Erythroblast (primary cell): ENCODE data around the gene STARD10.

Experiments used
- DNase-seq, 2 experiments: peaks; one replicate each; lab custom pipeline; 2025; lab: John Stamatoyannopoulos, UW
- GATA1 ChIP-seq: IDR thresholded peaks from 2 replicates; pipeline ENCODE4 v1.6.1; 2011; ENCODE audit warnings: low read depth, mild to moderate bottlenecking, control low read depth, low read length, moderate library complexity
- POLR2A ChIP-seq: IDR thresholded peaks from 2 replicates; pipeline ENCODE4 v1.6.1; 2011; ENCODE audit warnings: mild to moderate bottlenecking, low read length

The STARD10 gene

DNA sequence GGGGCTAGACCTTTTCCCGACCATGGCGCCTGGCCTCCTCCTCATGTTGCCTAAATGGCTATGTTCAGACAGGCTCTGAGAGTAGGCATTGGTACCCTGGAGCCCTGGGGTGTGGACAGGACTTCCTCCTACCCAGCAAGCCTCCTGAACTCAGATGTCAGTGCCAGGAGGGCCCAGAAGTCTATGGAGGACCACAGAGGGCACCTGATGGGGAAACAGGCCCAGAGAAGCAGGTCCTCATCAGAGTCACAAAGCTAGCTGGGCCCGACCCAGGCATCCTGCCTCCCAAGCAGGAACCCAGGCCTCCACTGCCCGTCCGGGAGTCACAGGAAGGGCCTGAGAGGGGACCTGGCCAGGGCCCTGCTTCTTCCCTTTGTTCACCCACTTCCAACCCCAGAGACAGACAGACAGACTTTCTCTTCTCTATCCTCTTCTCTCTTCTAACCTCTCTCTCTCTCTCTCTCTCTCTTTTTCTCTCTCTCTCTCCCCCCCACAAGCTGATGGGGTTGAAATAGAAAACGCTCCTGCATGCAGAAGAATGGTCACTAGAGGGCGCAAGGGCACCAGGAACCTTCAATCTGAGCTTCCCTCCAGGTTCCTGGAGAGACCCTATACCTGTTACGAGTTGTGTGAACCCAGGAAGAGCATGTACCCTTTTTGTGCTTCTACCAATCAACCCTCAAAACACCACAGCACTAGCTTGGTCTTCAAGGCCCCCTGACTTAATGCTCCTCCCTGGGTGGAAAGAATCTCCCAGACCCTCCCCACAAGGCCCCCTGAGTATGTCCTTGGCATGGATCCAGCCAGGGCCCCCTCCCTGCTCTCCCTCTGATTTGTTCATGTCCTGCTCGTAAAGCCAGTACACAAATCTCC, 68.8 kb downstream of the STARD10 start:
- peak; percentile 81 to 88 for DNase-seq
- TF ChIP-seq GATA1, result no peak
- TF ChIP-seq POLR2A, result no peak

DNA sequence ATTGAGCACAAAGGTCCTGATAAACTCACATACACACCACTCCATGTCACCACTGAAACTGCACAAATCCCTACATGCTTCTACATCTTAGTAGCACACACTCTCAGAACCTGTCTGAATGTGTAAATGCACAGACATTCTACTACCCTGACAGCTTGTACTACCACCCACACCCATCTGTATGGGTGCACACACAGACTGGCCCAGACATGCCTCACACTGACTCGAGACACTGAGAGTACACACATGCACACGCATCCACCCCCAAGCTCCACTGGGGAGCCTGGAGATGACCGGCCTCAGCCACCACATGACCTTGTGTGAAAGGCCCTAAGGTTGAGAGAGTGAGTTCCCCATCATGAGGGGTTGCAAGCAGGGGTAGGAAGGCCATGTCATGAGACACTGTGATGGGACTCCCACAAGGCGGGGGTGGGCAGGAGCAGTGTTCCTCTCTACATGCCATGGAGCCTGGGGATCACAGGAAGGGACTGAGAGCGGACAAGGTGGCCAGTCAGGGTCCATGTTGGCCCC, 69.8 kb downstream of the STARD10 start:
- TF ChIP-seq POLR2A (no peak), GATA1 (no peak)
- no peak for DNase-seq

DNA sequence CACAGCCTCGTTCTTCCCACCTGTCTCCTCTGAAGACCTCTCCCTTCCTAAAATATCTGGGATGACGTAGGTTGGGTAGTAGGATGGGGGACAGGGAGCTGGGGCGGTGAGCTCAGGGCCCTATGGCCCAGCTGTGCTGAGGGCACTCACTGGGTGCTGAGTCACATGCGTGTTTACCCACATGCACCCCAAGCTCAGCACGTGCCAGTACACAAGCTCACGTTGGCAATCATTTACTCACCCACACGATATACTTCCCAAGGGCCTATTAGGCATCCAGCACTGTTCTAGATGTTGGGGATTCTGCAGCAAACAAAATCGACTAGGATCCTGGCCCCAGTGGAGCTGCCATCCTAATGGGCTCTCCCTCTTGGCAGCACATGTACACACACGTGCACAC, 70.3 kb downstream of the STARD10 start:
- TF ChIP-seq GATA1 (no peak), POLR2A (no peak)
- DNase-seq, result no peak

DNA sequence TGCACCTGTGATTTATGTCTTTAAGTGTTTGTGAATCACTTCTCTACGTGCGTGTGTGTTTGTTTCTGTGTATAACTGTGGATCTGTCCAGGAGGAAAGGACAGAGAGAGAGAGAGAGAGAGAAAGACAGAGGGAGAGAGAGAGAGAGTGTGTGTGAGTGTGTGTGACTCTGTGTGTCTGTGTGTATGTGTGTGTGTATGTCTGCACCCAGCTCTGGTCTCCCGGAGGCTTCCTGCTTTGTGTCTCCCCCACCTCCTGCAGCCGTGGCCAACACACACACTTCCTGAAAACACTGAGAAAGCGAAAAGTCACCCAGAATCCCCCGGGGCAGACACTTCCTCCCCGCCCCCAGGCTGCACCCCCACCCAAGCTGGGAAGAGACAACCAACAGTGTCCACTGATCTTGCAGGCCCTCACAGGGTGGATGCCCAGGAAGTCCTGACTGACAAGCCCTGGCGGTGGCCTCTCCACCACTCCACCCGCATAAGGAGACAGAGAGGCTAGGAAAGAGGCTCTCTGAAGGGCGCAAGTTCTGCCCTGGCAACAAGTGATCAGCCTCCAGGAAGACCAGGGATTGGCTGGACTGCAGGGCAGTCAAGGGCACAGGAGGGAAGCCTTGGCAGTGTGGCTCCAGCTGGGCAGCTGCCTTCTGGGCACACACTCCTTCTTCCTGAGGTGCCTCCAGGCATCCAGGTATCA, 71.6 kb downstream of the STARD10 start:
- DNase-seq, result peak; percentile 90 to 93
- peak; percentile 79 for TF ChIP-seq POLR2A
- TF ChIP-seq GATA1, result no peak

DNA sequence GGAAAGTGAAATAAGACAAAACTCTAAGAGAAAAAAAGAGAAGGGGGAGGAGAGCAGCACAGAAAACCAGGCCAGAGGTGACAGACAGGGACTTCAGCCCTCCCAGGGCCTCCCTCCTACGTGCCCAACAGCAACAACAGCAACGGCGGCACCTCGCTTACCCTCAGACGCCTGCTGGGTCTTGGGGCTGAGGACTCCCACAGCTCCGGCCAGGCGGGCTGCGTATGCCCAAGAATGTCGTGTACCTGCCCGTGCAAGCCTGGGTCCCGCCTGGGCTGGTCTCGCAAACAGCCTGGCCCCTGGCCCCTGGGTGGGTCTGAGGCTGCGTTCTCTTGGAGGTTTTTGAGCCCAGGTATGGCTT, 72.2 kb downstream of the STARD10 start:
- DNase-seq, result peak; percentile 58 to 70
- TF ChIP-seq GATA1 (no peak), POLR2A (no peak)

DNA sequence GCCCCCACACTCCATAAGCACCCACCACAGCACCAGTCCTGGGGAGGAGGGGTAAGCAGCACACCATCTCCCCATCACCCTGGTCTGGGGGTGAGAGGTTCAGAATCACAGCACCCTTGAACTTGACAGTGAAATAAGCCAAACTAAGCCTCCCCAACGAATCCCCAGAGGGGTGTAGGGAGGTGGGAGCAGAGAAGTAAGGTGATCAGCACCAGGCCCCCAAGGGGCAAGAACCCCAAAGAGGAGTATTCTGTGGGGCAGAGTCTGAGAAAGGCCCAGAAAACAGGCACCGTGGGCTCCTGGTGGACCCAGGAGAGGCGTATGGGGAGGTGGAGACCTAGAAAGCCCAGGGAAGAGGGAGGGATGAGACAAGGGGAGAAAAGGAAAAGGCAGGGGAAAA, 72.6 kb downstream of the STARD10 start:
- TF ChIP-seq POLR2A, result no peak
- DNase-seq, result peak in 1 of 2 experiments; percentile 36

DNA sequence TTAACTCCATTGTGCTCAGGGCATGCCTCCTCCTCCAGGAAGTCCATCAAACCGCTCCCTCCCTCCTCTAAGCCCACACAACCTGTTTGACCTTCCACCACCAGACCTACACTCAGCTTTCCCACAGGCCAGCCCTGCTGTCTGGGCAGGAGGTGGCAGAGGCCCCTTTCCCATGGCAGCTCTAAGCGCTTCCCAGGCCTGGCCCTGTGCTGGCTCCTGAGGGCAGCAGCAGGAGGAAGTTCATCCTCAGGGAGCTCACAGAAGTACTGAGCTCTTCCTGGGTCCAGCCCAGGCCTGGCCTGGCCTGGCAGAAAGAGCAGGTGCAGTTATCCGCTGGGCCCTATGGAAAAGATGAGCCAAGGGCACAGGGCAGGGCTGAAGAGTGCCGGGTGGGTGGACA, 73.1 kb downstream of the STARD10 start:
- DNase-seq, result no peak
- no peak for TF ChIP-seq GATA1
- no peak for TF ChIP-seq POLR2A

DNA sequence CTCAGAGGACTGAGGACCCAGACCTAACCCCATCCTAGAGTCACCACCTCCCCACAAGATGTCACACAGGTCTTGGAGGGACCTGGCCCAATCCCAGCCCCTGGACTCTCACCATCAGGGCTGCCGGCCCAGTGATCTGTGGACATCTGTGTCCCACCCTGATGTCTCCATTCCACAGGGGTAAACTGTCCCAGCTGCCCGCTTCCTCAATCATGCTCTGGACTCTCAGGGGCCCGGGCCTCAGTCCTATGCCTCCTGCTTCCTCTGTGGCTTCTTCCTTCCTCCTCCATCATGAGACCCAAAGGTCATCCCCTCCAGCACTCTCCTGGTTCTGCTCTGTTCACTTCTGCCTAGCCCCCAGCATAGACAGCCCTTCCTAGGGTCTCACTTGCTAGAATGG, 73.8 kb downstream of the STARD10 start:
- TF ChIP-seq GATA1, result no peak
- TF ChIP-seq POLR2A, result no peak
- DNase-seq, result no peak

DNA sequence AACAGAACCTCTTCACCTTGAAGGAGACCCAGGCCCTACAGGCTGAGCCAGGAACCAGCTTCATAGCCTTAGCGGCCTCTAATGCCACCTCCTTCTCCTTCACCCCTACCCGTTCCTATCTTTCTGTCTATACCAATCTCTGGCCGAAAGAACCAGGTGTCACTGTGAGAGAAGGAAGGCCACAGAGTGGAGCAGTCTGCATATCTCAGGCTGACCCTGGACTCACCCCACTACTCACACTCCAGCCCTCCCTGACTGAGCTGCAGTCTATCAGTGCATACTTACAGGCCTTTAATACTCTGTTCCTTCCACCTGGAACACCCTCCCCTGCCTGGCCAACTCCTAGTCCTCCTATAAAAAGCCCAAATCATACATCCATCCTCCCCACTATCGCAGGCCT, 74.3 kb downstream of the STARD10 start:
- TF ChIP-seq POLR2A, result no peak
- no peak for TF ChIP-seq GATA1
- DNase-seq, result no peak

DNA sequence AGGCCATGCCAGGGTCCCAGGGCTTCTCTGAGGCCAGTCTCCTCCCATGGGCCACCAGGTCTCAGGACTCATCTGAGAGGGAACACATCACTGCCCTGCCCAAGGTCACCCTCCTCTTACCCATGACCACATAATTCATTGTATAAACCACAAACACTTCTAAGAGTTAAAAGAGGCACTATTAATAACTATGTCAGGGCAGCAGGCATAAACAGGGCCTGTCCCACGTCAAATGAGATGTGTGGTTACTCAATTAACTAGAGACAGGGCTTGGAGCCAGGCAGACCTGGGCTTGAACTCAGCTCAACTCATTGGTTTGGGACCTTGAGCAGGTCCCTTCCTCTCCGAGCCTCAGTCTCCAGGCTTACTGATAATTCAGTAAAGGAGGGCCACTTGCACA, 74.7 kb downstream of the STARD10 start:
- no peak for TF ChIP-seq POLR2A
- TF ChIP-seq GATA1, result no peak
- no peak for DNase-seq

DNA sequence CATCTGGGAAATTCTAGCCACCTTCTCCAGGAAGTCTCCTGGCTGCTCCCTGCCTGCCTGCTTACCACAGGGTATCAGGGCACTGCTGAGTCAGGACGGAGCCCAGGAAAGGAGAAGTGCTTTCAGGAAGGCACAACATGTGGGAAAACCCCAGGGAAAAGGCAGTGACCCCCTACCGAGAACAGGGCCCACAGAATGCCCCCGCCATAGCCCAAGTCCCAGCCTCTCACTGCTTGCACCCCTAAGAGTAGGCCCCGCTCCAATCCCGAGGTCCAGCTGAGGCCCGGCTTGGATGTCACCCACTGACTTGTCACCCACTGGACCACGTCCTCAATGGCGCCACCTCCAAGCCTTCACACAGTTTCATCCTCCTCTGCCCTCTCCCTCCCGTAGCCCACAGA, 75.7 kb downstream of the STARD10 start:
- TF ChIP-seq GATA1 (no peak), POLR2A (no peak)
- no peak for DNase-seq

DNA sequence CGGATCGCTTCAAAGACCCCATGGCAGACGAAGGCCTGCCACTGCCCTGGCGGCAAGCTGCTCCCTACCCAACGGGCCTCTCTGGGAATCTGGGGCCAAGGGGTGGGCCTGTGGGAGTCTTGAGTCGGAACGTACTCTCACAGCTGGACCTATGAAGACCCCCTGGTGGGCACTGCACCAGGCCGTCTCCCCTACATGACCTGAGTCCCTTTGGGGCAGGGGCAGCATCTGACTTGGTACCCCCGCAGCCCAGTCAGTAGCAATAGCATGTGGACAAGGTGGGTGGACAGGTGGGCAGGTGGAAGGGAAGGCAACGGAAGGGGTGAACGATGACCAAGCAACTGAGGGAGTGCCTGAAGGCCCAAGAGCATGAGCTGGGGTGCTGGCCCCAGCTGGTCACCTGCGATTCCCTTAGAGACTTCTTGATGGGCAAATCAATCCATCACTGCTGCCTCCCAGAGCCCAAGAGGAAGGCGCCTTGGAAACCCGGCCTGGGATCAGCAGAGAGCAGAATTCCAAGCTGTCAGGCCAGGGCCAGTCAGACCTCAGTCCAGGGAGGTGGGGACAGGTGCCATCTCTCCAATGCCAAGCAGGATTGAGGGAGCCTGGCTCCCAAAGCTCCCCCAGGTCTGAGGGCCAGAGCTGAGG, 76.9 kb downstream of the STARD10 start:
- no peak for DNase-seq
- no peak for TF ChIP-seq GATA1
- no peak for TF ChIP-seq POLR2A

DNA sequence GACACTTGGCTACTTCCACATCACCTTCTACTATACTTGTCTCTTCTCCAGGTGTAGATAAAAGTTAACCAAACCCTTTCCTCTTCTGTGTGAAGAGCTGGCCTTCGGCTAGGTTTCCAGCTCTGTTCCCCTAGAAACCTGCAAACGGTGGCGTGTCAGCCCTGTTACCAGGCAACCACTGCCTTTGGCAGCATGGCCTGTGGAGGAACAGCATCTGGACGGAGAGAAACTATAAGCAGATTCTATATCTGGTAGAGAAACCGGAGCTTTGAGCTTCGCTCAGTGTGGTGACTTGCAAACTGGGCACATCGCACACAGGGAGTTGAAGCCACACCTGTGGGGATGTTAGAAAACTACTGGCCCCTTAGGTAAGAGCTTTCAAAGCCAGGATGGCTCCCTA, 77.6 kb downstream of the STARD10 start:
- TF ChIP-seq POLR2A, result no peak
- TF ChIP-seq GATA1, result no peak
- DNase-seq, result no peak

DNA sequence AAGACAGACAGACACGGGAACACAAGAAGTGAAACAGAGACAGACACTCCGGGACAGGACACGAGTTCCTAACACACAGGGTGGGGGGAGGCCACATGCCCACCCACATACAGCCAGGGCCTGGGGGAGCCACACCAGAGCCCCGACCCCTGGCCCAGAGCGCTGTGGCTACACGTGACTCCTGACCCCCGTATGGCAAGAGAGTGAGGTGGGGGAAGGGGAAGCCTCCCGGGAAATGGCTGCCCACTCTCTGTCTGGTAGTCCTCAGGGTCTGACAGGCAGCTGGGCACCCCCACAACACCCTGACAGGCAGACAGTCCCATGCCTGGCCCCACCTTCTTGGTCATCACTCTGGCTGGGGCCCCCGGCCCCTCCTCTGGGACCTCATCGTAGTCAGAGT, 81.0 kb downstream of the STARD10 start:
- DNase-seq, result no peak
- TF ChIP-seq POLR2A (no peak), GATA1 (no peak)
